Aorta (tissue), 5 donors: Measurements from ENCODE around the gene SEPTIN1. TPM values are rescaled to one million over a fixed set of nuclear protein-coding genes. Genes with fewer than 3 reads are reported as not detected.

ENCODE experiments used
- ATAC-seq: fragments of 200-7000 bp; cut with Tn5 transposase; one replicate; pipeline ENCODE4 v1.9.1; 2022; ENCODE audit warnings: moderate library complexity; ENCODE audit not compliant: low FRiP score
- DNase-seq, 2 donors: peaks; one replicate each; pipeline ENCODE4 v3.0.0-alpha.2; 2020
- H3K27ac ChIP-seq, 2 donors: one replicate each; pipeline ENCODE4 v1.5.1; 2013; ENCODE audit warnings: low read length in 2 of 2, mild to moderate bottlenecking in 2 of 2, moderate library complexity in 2 of 2, control low read depth in 1 of 2, inconsistent platforms in 1 of 2, low read depth in 1 of 2
- H3K27me3 ChIP-seq, 2 donors: one replicate each; pipeline ENCODE4 v1.6.1; 2013; ENCODE audit warnings: control low read depth in 1 of 2, low read length in 1 of 2, mild to moderate bottlenecking in 1 of 2, moderate library complexity in 1 of 2; ENCODE audit not compliant: insufficient read depth in 2 of 2, control insufficient read depth in 1 of 2
- H3K36me3 ChIP-seq, 2 donors: one replicate each; pipeline ENCODE4 v1.6.1; 2013; ENCODE audit warnings: control low read depth in 1 of 2, low read length in 1 of 2, mild to moderate bottlenecking in 1 of 2; ENCODE audit not compliant: insufficient read depth in 2 of 2, control insufficient read depth in 1 of 2
- H3K4me1 ChIP-seq, 2 donors: one replicate each; pipeline ENCODE4 v1.6.1; 2013; ENCODE audit warnings: low read length in 2 of 2, control low read depth in 1 of 2, mild to moderate bottlenecking in 1 of 2, moderate library complexity in 1 of 2; ENCODE audit not compliant: insufficient read depth in 2 of 2, control insufficient read depth in 1 of 2
- H3K4me3 ChIP-seq, 2 donors: one replicate each; pipeline ENCODE4 v1.5.1; 2013; ENCODE audit warnings: low read length in 2 of 2, control low read depth in 1 of 2, mild to moderate bottlenecking in 1 of 2
- H3K9me3 ChIP-seq: one replicate; pipeline ENCODE4 v1.6.1; 2013; ENCODE audit warnings: mild to moderate bottlenecking, low read length; ENCODE audit not compliant: control insufficient read depth
- WGBS, 2 donors: extraction: QIAGEN DNeasy Blood & Tissue Kit; methylation state at CpG; one replicate each; pipeline ENCODE4 v1.1.7; 2013; 5-methylcytosine and 5-hydroxymethylcytosine counted together
- intact Hi-C, 2 donors: fragments of 100-400 bp; cut with DNase I; formaldehyde crosslinking; loops; one replicate each; pipeline versions ENCODE4 v1.14.2 to v1.15.0; 2022
- polyA plus RNA-seq, 2 donors: library from polyadenylated mRNA; stranded (reverse); fragments of 200-250 nt; gene quantifications; one replicate each; pipeline ENCODE4 v1.2.3, GENCODE V29; 2013
- total RNA-seq, 2 donors: library from RNA; stranded (reverse); fragmentation: NEBNext Ultra II Directional; extraction: Animal tissue kit (Norgen Biotek cat#: 25700); gene quantifications; one replicate each; pipeline ENCODE4 v1.2.1, GENCODE V29; 2021
- donor health status: healthy with polysubstance abuse.
- donor health status: Bipolar disorder and iron deficiency.
- donor health status: DM: no; HTN: no; CAD: no.
- donor health status: DM: no; HTN: no; CAD: no.
- donor health status: DM: yes; HTN: yes; CAD: no.

Gene SEPTIN1
- total and polyA plus RNA-seq, 4 donors, result 1.0 to 6.1 (median 2.7) TPM

GRCh38 chr16:30417529-30418349, 35.4 kb upstream of the SEPTIN1 start:
- peak; percentile 93 for ATAC-seq
- Histone ChIP-seq H3K36me3 (peaks cover 0 to 2% of the 10 kb centered on the region in 2 donors), H3K9me3 (no peaks in the 10 kb centered on the region), H3K4me1 (no peaks in the 10 kb centered on the region), H3K4me3 (peak overlapping the region; percentile 7 to 39), H3K27me3 (no peaks in the 10 kb centered on the region), H3K27ac (no peak overlapping the region)
- 1% methylated on average over 135 to 140 of the region's 140 CpGs for WGBS, 2 donors
- DNase-seq, result peak; percentile 91 to 95
- intact Hi-C loops, result loop anchor here in 1 of 2 donors (10.0 kb wide), 1 partner anchor 293 kb away; the partner anchor contains the start of gene MAPK3

- 60 to 61% methylated on average over 18 of the region's 18 CpGs for WGBS, 2 donors
- Histone ChIP-seq H3K36me3 (peaks cover 0 to 2% of the 10 kb centered on the region in 2 donors), H3K27ac (no peak overlapping the region), H3K4me1 (no peaks in the 10 kb centered on the region), H3K9me3 (no peaks in the 10 kb centered on the region), H3K27me3 (no peaks in the 10 kb centered on the region), H3K4me3 (peak overlapping the region; percentile 7 to 39)
- intact Hi-C loops, result loop anchor here in 1 of 2 donors (10.0 kb wide), 1 partner anchor 292 kb away; the partner anchor contains the start of gene MAPK3
- DNase-seq (no peak), ATAC-seq (no peak)
These were observed 34.5 kb upstream of the SEPTIN1 start for GRCh38 chr16:30416624-30417528.

GRCh38 chr16:30416047-30416603, 33.8 kb upstream of the SEPTIN1 start:
- DNase-seq, result no peak
- no peaks in the 10 kb centered on the region for H3K4me1 ChIP-seq
- no peaks in the 10 kb centered on the region for H3K9me3 ChIP-seq
- H3K27ac ChIP-seq, result no peak overlapping the region
- H3K27me3 ChIP-seq, result no peaks in the 10 kb centered on the region
- WGBS, 2 donors, result 76 to 88% methylated on average over 4 of the region's 4 CpGs
- ATAC-seq, result no peak
- no peak overlapping the region for H3K4me3 ChIP-seq
- peaks cover 0 to 5% of the 10 kb centered on the region in 2 donors for H3K36me3 ChIP-seq
- intact Hi-C loops, result loop anchor here in 1 of 2 donors (10.0 kb wide), 1 partner anchor 291 kb away; the partner anchor contains the start of gene MAPK3

- Histone ChIP-seq H3K36me3 (peaks cover 0 to 5% of the 10 kb centered on the region in 2 donors), H3K4me1 (no peaks in the 10 kb centered on the region), H3K4me3 (no peak overlapping the region), H3K9me3 (no peaks in the 10 kb centered on the region), H3K27me3 (no peaks in the 10 kb centered on the region), H3K27ac (no peak overlapping the region)
- 76 to 84% methylated on average over 5 of the region's 5 CpGs for WGBS, 2 donors
- ATAC-seq, result no peak
- DNase-seq, result no peak
- intact Hi-C loops, result loop anchor here in 1 of 2 donors (10.0 kb wide), 1 partner anchor 289 kb away; the partner anchor contains the start of gene MAPK3
These were observed 31.8 kb upstream of the SEPTIN1 start for GRCh38 chr16:30414159-30414558.

- Histone ChIP-seq H3K27ac (no peak overlapping the region), H3K9me3 (no peaks in the 10 kb centered on the region), H3K27me3 (no peaks in the 10 kb centered on the region), H3K4me1 (no peaks in the 10 kb centered on the region), H3K36me3 (peaks cover 0 to 5% of the 10 kb centered on the region in 2 donors), H3K4me3 (no peak overlapping the region)
- no peak for ATAC-seq
- intact Hi-C loops, result loop anchor here in 1 of 2 donors (10.0 kb wide), 1 partner anchor 288 kb away; the partner anchor contains the start of gene MAPK3
- WGBS, 2 donors, result 73 to 75% methylated on average over 6 of the region's 6 CpGs
- DNase-seq, result no peak
These were observed 30.9 kb upstream of the SEPTIN1 start for GRCh38 chr16:30413112-30413806.

GRCh38 chr16:30409125-30410060, 27.0 kb upstream of the SEPTIN1 start:
- H3K4me3 ChIP-seq, result no peak overlapping the region
- H3K27me3 ChIP-seq, result no peaks in the 10 kb centered on the region
- H3K4me1 ChIP-seq, result no peaks in the 10 kb centered on the region
- no peaks in the 10 kb centered on the region for H3K9me3 ChIP-seq
- no peak overlapping the region for H3K27ac ChIP-seq
- ATAC-seq (peak; percentile 88), DNase-seq (peak; percentile 93 to 97)
- WGBS, 2 donors, result 30 to 34% methylated on average over 15 of the region's 15 CpGs
- intact Hi-C loops, result loop anchor here (2.0 to 10.0 kb wide), 4 partner anchors 285 to 345 kb away; partner anchors contain the start of genes ALDOA (in 1 of the 2), GDPD3 (in 1 of the 2), MAPK3 (in 1 of the 2) and TBX6 (in 1 of the 2)
- peaks cover 0 to 5% of the 10 kb centered on the region in 2 donors for H3K36me3 ChIP-seq

GRCh38 chr16:30407804-30408534, 25.6 kb upstream of the SEPTIN1 start:
- no peaks in the 10 kb centered on the region for H3K27me3 ChIP-seq
- H3K36me3 ChIP-seq, result peaks cover 0 to 3% of the 10 kb centered on the region in 2 donors
- H3K4me1 ChIP-seq, result no peaks in the 10 kb centered on the region
- peak overlapping the region; percentile 60 to 66 for H3K4me3 ChIP-seq
- no peak for DNase-seq
- peak overlapping the region; percentile 59 to 82 for H3K27ac ChIP-seq
- intact Hi-C loops, result loop anchor here in 1 of 2 donors (2.0 to 10.0 kb wide), 3 partner anchors 295 to 343 kb away; partner anchors contain the start of genes ALDOA, GDPD3, TBX6 and YPEL3
- WGBS, 2 donors, result 6 to 8% methylated on average over 16 to 19 of the region's 19 CpGs
- ATAC-seq, result peak; percentile 19
- H3K9me3 ChIP-seq, result no peaks in the 10 kb centered on the region
